Measurements from ENCODE around the gene PAM16.

Gene PAM16

DNA sequence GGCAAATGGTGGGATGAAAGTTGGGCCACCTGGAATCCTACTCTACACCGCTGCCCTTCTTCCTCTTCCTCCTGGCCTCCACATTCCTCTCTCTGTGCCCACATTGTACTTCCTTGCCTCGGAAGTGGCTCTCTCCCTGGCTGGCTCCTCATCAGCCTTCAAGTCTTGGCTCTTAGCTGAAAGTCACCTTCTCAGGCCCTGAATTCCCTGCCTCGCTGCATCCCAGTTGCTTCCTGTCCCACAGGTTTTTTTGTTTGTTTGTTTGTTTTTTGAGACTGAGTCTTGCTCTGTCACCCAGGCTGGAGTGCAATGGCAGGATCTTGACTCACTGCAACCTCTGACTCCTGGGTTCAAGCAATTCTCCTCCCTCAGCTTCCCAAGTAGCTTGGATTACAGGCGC lies 2.6 kb upstream of the PAM16 start:
- TF ChIP-seq, protein P1, sequence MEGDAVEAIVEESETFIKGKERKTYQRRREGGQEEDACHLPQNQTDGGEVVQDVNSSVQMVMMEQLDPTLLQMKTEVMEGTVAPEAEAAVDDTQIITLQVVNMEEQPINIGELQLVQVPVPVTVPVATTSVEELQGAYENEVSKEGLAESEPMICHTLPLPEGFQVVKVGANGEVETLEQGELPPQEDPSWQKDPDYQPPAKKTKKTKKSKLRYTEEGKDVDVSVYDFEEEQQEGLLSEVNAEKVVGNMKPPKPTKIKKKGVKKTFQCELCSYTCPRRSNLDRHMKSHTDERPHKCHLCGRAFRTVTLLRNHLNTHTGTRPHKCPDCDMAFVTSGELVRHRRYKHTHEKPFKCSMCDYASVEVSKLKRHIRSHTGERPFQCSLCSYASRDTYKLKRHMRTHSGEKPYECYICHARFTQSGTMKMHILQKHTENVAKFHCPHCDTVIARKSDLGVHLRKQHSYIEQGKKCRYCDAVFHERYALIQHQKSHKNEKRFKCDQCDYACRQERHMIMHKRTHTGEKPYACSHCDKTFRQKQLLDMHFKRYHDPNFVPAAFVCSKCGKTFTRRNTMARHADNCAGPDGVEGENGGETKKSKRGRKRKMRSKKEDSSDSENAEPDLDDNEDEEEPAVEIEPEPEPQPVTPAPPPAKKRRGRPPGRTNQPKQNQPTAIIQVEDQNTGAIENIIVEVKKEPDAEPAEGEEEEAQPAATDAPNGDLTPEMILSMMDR (IDR thresholded peaks at IDR 0.05) = no peak
- no peaks in the 10 kb centered on the region for H3K9me3 Mint-ChIP-seq
- H3K4me3 Mint-ChIP-seq = peak overlapping the region; percentile 12
- H3K4me1 Mint-ChIP-seq = peaks cover 31% of the 10 kb centered on the region
- peak overlapping the region; percentile 27 for H3K27ac Mint-ChIP-seq
- H3K27me3 Mint-ChIP-seq (ENCODE audit: low read depth, poor library complexity) = peaks cover 11% of the 10 kb centered on the region
- no peaks in the 10 kb centered on the region for H3K36me3 Mint-ChIP-seq (ENCODE audit: low read depth)
- no peak for DNase-seq

DNA sequence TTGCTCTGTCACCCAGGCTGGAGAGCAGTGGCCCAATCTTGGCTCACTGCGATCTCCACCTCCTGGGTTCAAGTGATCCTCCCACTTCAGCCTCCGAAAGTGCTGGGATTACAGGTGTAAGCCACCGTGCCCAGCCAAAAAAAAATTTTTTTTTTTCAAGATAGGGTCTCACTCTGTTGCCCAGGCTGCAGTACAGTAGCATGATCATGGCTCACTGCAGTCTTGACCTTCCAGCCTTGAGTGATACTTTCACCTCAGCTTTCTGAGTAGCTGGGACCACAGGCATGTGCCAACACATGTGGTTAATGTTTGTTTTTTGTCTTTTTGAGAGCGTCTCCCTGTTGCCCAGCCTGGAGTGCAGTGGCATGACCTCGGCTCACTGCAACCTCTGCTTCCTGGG lies 1.7 kb upstream of the PAM16 start:
- H3K27me3 Mint-ChIP-seq (ENCODE audit: low read depth, poor library complexity) = peaks cover 7% of the 10 kb centered on the region
- H3K4me3 Mint-ChIP-seq = no peak overlapping the region
- no peaks in the 10 kb centered on the region for H3K9me3 Mint-ChIP-seq
- TF ChIP-seq, protein P1 (IDR thresholded peaks at IDR 0.05) = no peak
- no peak for DNase-seq
- peaks cover 4% of the 10 kb centered on the region for H3K36me3 Mint-ChIP-seq (ENCODE audit: low read depth)
- no peak overlapping the region for H3K27ac Mint-ChIP-seq
- H3K4me1 Mint-ChIP-seq = peaks cover 37% of the 10 kb centered on the region

DNA sequence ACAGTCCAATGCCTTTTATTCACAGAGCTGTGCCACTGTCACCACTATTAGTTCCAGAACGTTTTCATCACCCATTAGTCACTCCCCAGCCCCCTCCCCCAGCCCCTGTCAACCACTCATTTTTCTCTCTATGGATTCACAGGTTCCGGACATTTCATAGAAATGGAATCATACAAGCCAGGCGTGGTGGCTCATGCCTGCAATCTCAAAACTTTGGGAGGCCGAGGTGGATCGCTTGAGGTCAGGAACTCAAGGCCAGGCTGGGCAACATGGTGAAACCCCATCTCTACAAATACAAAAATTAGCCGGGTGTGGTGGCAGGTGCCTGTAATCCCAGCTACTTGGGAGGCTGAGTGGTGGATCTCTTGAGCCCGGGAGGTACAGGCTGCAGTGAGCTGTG lies 759 bp upstream of the PAM16 start:
- Mint-ChIP-seq H3K4me3 (peak overlapping the region; percentile 90), H3K36me3 (ENCODE audit: low read depth) (peaks cover 4% of the 10 kb centered on the region), H3K4me1 (peaks cover 37% of the 10 kb centered on the region), H3K27ac (no peak overlapping the region), H3K27me3 (ENCODE audit: low read depth, poor library complexity) (peaks cover 7% of the 10 kb centered on the region), H3K9me3 (no peaks in the 10 kb centered on the region)
- TF ChIP-seq, protein P1 (IDR thresholded peaks at IDR 0.05) = no peak
- no peak for DNase-seq

DNA sequence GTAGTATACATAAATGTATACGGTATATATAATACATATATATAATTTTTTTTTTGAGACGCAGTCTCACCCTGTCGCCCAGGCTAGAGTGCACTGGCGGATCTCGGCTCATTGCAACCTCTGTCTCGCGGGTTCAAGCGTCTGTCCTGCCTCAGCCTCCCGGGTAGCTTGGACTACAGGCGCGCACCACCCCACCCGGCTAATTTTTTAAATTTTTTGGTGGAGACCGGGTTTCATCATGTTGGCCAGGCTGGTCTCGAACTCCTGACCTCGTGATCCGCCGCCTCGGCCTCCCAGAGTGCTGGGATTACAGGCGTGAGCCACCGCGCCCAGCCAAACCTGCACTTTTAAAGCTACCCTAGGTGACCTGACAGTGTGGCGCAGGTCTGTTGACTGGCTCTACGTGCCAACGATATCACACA lies 745 bp downstream of the PAM16 start:
- TF ChIP-seq, protein P1 (IDR thresholded peaks at IDR 0.05) = no peak
- H3K4me3 Mint-ChIP-seq = peak overlapping the region; percentile 90
- no peaks in the 10 kb centered on the region for H3K9me3 Mint-ChIP-seq
- H3K36me3 Mint-ChIP-seq (ENCODE audit: low read depth) = peaks cover 11% of the 10 kb centered on the region
- H3K27me3 Mint-ChIP-seq (ENCODE audit: low read depth, poor library complexity) = peaks cover 7% of the 10 kb centered on the region
- DNase-seq = no peak
- H3K4me1 Mint-ChIP-seq = peaks cover 37% of the 10 kb centered on the region
- H3K27ac Mint-ChIP-seq = peak overlapping the region; percentile 95

DNA sequence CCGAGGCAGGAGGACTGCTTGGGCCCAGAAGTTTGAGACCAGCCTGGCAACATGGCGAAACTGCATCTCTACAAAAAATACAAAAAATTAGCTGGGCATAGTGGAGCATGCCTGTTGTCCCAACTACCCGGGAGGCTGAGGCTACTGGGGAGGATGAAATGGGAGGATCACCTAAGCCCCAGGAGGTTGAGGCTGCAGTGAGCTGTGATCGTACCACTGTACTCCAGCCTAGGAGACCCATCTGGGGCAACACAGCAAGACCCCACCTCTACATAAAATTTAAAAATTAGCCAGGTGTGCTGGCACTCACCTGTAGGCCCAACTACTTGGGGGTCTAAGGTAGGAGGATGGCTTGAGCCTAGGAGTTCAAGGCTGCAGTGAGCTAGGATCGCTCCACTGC lies 1.8 kb downstream of the PAM16 start:
- Mint-ChIP-seq H3K36me3 (ENCODE audit: low read depth) (peaks cover 18% of the 10 kb centered on the region), H3K4me3 (no peak overlapping the region), H3K27me3 (ENCODE audit: low read depth, poor library complexity) (peaks cover 7% of the 10 kb centered on the region), H3K9me3 (peaks cover 5% of the 10 kb centered on the region), H3K27ac (no peak overlapping the region), H3K4me1 (peaks cover 30% of the 10 kb centered on the region)
- TF ChIP-seq, protein P1 (IDR thresholded peaks at IDR 0.05) = no peak
- DNase-seq = no peak

DNA sequence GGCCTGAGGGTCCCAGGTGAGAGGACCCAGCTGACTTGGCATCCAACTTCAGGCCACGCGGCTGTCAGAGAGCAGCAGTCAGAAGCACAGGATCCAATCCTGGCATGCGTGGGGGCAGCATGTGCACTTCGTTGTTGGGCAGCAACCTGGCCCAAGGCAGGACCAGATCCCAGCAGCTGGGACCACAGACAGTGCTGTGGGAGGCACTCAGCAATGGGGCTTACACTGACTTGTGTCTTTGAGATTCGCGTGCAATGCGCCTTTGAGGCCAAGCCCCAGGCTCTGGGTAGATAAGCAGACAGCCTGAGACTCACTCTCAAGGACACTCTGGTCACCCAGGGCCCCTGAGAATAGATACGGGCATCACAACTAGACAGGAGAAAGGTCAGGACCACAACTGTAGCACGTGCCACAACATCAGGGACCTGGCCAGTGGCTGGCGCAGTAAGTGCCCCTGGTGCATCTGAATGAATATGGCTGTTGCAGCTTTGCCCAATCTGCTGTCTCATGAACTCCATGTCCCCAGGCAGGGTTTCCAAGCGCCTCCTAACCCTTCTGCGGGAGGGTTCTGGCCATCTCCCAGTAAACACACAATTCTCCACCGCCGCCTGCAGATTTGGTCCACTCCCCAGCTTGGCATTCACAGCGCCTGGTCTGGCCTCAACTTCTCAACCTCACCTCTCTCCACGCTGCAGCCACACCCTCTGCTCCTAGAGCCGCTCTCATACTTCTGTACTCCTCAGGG lies 3.2 kb downstream of the PAM16 start:
- DNase-seq = no peak
- H3K4me3 Mint-ChIP-seq = no peak overlapping the region
- peak overlapping the region; percentile 84 for H3K27ac Mint-ChIP-seq
- peaks cover 10% of the 10 kb centered on the region for H3K9me3 Mint-ChIP-seq
- peaks cover 18% of the 10 kb centered on the region for H3K4me1 Mint-ChIP-seq
- no peaks in the 10 kb centered on the region for H3K27me3 Mint-ChIP-seq (ENCODE audit: low read depth, poor library complexity)
- TF ChIP-seq, protein P1 (IDR thresholded peaks at IDR 0.05) = no peak
- H3K36me3 Mint-ChIP-seq (ENCODE audit: low read depth) = peaks cover 25% of the 10 kb centered on the region

Data from nephron progenitor cell (in vitro differentiated cells).